Femur (tissue), 1 donor: ENCODE data around the gene ZSWIM6.
"Not testable (repeated sequence)": the region's sequence is repeated elsewhere in the genome, so short reads cannot be mapped to it uniquely, and the experiment has no call there.

ENCODE experiments used
- DNase-seq: peaks from one replicate; pipeline ENCODE4 v3.0.0-alpha.2; 2017

The ZSWIM6 gene

DNA sequence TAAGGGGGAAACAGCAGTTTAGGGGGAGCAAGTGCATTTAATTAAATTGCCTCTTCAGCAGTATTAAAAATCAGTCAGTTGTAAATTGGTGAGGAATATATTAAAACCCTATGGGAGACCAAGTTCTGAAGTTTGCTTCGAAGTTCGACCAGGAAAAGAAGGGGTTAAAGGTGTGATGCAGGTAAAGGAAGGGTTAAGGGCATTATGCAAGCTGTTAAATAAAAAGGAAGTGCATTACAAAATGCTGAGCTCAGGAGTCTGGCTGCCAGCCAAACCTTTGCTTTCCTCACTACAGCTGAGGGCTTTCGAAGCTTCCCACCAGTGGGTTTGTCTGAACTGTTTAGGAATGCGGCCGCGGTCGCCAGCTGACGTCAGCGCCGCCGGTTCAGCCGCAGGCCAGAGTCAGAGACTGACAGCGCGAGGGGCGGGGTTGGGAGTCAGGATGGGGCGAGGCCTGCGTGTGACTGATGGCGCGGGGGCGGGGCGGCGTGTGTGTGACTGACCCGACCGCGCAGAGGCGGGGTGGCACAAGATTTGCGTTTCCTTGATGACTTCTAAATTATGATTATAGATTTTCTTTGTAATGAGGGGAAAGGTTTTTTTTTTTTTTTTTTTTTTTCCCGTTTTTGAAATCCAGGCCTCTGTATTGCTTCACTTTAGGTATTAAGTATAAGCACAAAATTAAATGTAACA, 76.6 kb downstream of the ZSWIM6 start:
- DNase-seq: peak; percentile 100

DNA sequence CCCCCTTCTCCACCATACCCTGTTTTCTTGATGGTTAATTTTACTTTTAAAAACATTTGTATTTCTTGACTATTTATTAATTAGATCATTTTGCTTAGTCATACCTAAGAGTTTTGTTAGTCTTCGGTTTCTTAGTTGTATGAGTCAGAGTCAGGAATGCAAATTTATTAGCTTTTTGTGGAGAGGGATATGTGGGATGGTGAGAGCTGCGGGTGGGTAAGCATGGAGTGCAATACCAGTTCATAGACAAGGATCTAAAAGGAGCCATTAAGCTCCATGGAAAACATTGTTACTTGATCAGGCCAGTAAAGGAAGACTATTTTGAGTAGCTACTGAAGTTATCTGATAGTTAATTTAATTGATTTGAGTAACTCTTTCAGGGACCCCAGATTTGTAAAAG, 77.5 kb downstream of the ZSWIM6 start:
- no peak for DNase-seq

DNA sequence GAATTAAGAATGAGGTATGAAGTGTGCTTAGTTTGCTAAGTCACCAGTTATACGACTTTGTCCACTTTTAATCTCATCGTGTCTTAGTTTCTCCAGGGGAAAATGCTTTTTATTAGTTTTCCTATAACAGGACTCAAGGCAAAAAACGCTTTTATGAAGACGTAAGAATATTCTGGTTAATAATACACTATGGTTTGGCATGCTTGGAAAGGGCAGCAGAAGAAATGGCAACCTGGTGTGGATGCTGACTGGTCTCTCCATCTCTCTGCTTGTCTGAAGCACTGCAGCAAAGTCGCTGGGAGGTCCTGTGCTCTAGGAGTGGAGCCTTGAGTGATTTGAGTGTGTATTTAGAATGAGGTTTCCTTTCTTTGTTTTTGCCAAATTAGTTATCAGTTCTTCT, 78.8 kb downstream of the ZSWIM6 start:
- no peak for DNase-seq

DNA sequence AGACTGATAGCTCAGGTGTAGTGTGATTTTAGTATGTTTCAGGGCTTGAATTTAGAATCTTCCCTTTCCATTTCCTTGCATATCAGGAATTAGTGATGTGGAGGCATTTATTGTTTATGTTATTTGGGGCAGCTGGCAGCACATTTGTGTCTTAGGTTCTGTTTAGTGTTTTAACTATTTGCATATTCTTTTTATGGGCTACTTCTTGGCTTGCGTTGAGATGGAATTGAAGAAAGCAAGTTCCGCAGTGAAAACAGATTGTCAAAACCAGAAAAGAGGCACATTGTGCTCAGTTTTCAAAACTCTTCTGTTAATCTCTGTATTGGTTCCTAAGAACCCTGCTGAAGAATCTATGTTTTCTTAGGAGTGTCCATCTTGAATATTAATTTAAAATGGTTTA, 80.3 kb downstream of the ZSWIM6 start:
- DNase-seq: no peak

DNA sequence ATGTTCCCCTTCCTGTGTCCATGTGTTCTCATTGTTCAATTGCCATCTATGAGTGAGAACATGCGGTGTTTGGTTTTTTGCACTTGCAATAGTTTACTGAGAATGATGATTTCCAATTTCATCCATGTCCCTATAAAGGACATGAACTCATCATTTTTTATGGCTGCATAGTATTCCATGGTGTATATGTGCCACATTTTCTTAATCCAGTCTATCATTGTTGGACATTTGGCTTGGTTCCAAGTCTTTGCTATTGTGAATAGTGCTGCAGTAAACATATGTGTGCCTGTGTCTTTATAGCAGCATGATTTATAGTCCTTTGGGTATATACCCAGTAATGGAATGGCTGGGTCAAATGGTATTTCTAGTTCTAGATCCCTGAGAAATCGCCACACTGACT, 81.1 kb downstream of the ZSWIM6 start:
- not testable (repeated sequence) for DNase-seq

DNA sequence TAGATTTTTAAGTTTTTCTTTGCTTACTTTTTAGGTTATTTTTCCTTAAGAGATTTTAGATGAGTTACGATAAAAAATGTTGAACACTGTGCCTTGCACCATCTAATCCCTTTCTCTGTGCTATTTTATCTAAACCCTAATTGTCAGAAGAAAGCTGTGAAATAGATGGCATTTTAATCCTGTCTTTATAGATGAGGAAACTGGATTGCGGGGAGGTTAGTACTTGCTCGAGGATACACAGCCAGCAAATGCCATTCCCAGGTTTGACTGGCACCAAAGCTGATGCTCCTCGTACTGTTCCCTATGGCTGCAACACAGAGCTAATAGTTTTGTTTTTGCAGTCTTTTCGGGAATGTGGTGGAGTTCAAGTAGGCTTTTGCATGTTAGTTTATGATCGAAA, 82.7 kb downstream of the ZSWIM6 start:
- DNase-seq: no peak

DNA sequence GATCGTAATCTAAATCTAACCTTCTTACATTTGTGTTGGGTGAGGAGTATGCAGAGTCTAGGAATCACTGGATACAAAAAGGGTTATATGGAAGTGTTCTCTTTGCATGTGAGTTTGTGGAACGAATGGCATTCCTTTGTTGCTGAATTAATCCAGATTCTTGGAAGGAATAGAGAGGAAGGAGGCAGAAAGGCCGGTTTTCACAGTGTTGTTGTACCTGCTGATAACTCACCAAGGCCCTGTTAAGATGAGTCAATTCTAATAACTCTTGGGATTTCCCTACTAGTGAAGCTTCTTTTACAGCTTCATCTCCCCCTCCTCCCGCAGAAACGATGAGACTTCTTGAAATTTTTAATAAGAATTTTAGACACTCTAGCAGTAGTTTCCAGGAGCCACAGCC, 84.0 kb downstream of the ZSWIM6 start:
- no peak for DNase-seq

DNA sequence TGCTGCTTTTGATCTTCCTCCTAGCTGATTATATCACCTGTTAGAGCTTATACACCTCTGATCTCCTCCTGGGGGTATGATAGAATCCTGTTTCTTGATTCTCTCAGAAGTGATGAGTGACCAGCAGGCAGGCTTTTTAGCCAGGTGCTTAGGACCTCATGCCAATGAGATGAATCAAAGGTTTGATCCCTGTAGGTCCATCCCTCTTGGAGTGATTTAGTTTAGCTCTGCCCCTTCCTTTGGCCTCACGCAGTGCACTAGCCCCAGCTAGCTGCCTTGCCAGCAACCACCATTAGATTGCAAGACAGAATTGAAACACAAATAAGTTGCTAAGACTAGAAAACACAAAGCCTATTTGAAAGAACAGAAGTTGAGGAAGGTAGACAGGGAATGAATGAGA, 84.4 kb downstream of the ZSWIM6 start:
- no peak for DNase-seq

DNA sequence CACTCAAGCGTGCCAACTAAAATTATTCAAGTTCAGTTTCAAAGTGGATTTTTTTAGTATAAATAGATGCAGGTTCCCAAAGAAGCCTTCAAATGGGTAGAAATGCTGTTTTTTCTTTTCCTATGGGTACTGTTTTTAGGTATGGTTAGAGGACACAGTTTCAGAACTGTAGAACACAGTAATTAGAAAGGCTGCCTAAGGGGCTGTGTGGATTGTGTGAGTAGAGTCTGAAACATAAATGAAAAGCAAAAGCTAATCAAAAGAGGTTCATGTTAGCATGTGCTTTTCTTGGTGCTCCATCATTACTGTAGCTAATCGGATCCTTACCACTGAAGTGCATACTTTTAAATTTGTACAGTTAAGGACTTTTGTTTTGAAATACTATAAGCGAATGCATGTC, 85.3 kb downstream of the ZSWIM6 start:
- no peak for DNase-seq

DNA sequence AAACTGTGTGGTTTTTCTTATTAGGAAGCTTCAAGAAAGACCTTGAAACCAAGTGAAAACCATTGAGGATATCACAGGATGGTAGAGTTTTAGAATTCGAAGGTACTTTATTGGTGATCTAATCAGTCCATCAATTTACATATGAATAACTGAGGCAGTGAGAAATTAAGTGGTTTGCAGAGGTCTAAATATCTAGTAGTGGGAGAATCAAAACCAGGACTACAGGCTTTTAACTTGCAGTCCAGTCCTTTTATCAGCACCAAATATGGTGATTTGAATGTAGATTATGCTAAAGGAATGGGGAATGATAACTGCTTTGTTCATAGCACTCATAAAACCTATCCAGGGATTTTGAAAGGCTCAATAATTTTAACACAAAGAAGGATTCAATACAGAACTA, 85.8 kb downstream of the ZSWIM6 start:
- DNase-seq: no peak

DNA sequence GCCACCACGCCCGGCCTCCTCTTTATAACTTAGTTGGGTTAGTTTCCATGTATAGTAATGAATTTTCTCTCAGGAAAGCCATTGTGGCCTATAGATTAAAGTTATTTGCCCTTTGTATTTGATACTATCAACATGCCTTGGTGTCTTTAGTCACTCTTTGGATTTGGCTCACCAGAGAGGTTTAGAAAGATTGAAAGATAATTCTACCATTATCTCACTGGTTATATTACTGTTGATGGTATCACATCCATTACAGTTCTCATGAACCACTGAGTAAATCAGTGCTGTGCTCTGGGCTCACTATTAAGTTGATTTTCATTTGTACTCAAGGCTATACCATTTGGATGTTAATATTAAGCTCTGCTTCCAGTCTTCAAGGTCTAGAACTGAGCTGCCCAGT, 87.0 kb downstream of the ZSWIM6 start:
- DNase-seq: no peak

DNA sequence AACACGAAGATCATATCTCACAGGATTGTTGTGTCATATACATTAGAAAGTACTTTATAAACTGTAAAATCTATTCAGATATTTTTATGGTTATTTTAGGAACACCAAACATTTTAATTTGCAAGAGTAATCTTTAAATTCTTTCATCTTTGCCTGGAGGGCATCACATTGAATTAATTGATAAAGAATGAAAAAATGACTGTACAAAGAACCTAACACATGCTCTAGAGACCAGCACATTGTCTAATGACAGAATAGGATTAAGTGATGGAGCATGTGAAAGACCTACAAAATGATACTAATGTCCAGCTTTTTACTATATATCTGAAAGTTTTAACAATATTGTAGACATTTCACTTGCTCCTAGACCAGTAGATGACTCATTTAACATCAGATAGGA, 88.0 kb downstream of the ZSWIM6 start:
- no peak for DNase-seq

DNA sequence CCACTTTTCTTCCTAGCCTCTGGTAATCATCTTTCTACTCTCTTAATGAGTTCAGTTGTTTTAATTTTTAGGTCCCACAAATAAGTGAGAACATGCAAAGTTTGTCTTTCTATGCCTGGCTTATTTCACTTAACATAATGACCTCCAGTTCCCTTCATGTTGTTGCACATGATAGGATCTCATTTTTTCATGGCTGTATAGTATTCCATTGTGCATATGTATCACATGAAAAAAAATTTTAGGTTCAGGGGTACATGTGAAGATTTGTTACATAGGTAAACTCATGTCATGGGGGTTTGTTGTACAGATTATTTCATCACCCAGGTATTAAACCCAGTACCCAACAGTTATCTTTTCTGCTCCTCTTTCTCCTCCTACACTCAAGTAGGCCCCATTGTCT, 89.2 kb downstream of the ZSWIM6 start:
- not testable (repeated sequence) for DNase-seq

DNA sequence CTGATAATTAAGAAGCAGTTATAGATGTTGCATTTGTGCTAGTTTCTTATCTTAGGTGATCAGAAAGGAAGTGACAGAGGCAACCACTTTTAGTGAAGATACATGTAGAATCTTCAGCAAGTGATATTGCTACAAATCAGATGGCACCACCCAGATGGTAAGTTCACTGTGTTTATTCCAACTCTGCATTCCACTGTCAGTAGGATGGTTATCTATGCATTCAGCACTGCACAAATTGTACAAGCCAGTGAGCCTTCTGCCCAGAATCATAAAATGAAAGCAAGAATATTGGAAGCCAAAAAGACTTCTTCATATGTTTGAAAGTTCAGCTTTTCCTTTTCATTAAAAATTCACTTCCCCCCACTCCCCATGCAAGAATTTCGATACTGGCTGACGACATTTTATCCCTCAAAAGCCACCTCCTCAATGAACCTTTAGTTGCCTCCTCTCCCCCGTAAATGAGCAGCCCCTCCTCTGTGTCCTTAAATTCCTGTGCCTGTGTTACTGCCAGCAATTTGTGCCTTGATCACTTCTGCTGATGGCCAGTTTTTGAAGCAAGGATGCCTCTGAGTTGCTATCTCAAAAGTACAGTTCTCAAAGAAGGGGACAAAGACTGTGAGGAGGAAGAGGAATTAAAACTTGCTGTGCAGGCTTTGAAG, 91.6 kb downstream of the ZSWIM6 start:
- no peak for DNase-seq

DNA sequence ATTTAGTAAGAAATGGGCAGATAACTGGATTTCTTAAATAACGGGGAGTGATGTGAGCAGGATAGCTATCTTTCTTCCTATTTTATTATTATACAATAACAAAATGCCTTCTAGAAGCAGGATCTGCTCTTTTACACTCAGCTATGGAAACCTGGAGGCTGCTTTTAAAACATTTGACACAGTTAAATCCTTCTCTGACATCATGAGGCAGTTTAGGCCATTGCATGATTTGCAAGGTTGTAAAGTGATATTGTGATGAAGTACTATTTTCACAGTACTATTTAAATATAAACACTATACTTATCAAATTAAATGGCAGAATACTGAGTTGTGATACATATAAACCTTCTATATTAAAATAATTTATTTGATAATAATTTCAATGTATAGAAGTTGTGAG, 93.9 kb downstream of the ZSWIM6 start:
- DNase-seq: no peak

DNA sequence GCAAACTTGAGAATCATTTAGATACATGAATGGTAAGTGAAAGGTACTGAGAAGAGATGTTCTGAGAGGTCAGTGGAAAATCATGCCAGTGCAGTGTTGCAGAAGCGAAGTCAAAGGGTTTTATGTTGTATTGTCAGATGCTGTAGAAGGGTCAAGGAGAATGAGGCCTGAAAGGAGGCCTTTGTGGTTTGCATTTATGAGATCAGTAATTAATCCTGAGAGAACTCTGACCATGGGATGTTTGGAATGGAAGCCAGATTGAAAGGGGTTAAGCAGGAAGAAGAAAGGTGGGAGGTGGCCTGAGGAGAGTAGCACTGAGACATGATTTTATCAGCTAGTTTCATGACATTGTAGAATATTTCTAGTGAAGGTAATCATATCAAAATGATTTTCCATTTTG, 97.8 kb downstream of the ZSWIM6 start:
- no peak for DNase-seq

DNA sequence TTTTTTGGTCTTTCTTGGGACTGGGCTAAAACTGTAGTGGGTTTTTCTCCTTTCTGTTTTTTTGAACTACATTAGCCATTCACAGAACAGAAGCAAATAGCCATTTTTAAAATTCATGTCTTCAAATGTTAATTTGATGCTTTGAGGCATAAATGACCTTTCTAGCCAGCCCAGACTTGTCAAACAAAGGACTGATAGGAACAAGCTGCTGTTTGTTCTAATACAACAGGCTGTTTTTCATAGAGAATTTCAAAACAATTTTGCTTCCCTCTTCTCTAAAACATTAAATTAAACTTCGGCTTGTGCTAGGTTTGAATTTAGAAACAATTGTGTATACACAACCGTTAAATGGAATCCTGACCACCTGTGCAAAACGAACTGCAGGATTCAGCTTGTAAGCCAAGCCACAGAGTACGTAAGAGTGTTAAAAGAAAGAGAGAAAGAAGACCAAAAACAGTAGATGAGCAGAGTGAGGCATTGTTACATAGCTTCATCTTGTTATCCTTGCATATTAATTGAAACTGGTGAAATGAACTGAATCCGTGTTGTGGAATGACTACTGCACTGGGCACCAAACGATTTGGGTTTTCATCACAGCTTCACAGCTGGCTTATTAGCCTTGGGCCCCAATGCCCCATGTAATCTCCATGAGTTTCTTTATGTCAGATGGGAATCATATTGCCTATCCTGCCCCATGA, 100.0 kb downstream of the ZSWIM6 start:
- DNase-seq: no peak

DNA sequence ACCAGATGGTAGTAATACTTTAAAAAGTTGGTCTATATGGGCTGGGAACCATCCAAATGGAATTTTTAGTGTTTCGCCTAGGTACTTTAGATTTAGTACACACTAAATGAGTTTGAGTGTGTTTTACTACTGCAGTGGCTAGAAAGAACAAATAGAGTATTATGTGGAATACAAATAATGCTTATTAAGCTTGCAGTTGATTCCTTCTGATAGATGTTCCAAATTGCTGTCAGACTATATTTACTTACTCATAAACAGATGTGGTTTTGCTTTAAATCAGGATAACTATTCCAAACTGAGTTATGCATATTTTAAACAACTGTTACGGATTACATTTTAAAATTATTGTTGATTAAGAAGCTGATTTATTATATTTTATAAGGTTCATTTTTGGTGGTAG, 103.3 kb downstream of the ZSWIM6 start:
- no peak for DNase-seq

DNA sequence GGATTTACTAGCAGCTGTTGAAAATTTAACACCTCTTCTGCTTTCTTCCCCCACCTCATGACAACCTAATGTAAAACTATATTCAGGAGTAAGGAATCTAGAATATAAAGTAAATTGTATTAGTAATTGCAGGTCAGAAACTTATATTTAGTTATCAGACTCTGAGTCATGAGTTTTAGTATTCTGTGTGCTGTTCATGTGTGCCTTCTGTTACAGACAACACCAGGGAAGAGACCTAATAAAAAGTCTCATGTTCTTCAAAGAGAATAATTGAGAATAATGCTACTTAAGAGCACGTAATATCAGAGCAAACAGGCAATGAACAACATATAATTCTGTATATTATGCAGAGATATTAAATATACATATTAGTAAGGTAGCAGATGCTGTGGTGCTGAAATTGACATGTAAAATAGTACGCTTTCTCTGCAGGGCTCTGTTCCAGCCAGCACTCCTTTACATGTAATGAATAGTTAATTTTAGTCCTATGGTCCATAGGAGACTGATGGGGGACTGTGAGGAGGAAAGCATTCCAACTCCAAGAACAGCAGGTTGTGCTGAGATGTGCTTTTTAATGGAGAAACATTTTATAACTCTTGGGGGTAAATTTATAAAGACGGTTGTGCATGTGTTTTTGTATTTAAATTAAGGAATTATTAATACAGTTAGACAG, 106.4 kb downstream of the ZSWIM6 start:
- no peak for DNase-seq

DNA sequence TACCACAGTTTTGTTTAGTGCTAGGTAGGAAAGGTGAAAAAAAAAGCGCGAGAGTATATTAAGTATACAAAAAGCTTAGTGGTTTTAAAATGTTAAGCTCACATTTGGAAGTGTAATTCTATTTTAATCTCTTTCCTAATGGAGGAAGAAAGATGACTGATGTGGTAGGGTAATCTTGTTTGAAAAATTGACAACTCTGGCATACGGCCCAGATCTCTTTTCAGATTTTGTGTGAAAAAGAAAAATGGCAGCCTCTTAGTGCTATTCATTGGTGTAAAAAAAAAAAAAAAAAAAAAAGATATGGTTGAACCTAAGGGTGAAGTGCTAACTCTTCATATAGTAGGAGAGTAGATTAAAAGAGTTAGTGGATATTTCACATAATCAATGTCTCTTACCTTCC, 108.0 kb downstream of the ZSWIM6 start:
- DNase-seq: no peak

DNA sequence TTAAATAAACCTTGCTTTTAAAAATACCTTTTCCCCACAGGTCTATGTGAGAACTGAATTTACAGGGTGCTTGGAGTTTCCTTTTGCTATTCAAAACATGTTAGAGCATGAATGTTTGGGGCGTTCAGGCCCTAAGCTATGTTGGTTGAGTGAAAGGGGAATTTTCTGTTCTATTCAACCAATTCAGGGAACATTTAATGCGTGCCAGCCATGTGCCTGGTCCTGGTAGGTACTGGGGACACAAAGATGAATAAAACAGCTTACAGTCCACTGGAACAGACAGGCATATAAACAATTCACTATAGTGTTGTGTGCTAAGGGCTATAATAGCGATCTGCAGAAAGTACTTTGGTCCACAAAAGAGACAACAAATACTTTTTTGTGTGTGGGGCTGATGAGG, 108.5 kb downstream of the ZSWIM6 start:
- DNase-seq: no peak

DNA sequence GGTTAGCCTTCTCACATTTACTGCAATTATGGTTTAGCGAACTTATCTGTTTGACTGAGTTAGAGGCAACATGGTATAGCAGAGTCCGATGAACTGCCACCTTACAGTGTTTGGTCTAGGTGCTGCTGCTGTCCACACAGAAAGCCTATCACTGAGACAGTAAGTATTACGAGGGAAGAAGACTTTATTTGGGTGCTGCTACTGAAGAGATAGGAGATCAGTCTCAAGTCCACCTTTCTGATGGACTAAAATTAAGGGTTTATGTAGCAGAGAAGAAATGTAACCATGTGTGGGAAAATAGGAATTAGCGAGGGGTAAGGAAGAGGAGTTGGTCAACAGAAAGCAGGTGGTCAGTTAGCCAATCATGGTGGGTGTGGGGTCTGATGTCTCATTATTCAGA, 109.7 kb downstream of the ZSWIM6 start:
- DNase-seq: no peak

DNA sequence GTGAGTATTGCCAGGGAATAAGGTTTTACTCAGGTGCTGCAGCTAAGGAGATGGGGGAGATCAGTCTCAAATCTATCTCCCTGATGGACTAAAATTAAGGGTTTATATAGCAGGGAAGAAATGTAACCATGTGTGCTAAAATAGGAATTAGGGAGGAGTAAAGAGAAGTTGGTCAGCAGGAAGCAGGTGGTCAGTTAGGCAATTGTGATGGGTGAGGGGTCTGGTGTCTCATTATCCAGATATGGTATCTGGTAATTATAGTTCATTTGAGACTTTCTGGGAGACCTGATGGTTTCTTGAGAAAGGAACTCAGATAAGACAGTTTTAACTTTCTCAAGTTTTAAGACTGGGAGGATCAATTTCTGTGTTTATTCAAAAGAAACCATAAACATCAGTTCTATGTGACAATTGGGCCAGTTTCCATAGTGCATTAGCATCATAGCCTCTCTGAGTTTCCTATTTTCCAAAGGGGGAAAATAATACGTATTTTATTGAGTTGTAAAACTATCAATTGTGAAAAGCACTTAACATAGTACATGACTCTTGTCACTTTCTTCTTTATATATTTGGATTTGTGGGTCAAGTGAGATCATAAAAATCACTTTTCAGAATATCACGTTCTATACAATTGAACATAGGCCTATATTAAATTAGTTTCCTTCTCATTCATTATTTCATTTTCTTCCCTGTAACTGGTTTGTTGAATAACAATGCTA, 115.9 kb downstream of the ZSWIM6 start:
- no peak for DNase-seq
